T-helper 2 cell treated with Interferon-gamma antibody and Interleukin-4, amounts not matched to agents 100 ng/mL and 5 ng/mL, for 36 hours (primary cell): ENCODE measurements around the gene ATP1A3. TPM values are rescaled to one million over a fixed set of nuclear protein-coding genes. Genes with fewer than 3 reads are reported as not detected.

ENCODE experiments used
- intact Hi-C: fragments of 100-400 bp; cut with micrococcal nuclease; formaldehyde crosslinking; loops from one replicate; pipeline ENCODE4 v1.15.1; 2023
- total RNA-seq: library from RNA; stranded (reverse); gene quantifications from 2 replicates; pipeline ENCODE4 v1.2.3, GENCODE V29; 2022

ATP1A3 gene
- total RNA-seq, 1 donor from 2014 or later = 2.3 TPM

- intact Hi-C loops = no loop called here
Observed at GRCh38 chr19:41987141-41987860, 6.7 kb downstream of the ATP1A3 start.

- intact Hi-C loops = no loop called here
Observed at GRCh38 chr19:41984961-41985360, 9.1 kb downstream of the ATP1A3 start.

- intact Hi-C loops = no loop called here
Observed at GRCh38 chr19:41981724-41982123, 12.3 kb downstream of the ATP1A3 start.

GRCh38 chr19:41978470-41978869 is 15.6 kb downstream of the ATP1A3 start:
- intact Hi-C loops = no loop called here

GRCh38 chr19:41977916-41978315 is 16.1 kb downstream of the ATP1A3 start:
- intact Hi-C loops = no loop called here

- intact Hi-C loops = no loop called here
Observed at GRCh38 chr19:41974652-41975051, 19.4 kb downstream of the ATP1A3 start.

GRCh38 chr19:41971363-41971762 is 22.7 kb downstream of the ATP1A3 start:
- intact Hi-C loops = no loop called here

- intact Hi-C loops = no loop called here
Observed at GRCh38 chr19:41969772-41970458, 24.1 kb downstream of the ATP1A3 start.

- intact Hi-C loops = no loop called here
Observed at GRCh38 chr19:41968751-41969595, 25.1 kb downstream of the ATP1A3 start.

GRCh38 chr19:41967054-41967783 is 26.8 kb downstream of the ATP1A3 start:
- intact Hi-C loops = no loop called here

GRCh38 chr19:41965106-41965505 is 28.9 kb downstream of the ATP1A3 start:
- intact Hi-C loops = no loop called here

- intact Hi-C loops = no loop called here
Observed at GRCh38 chr19:41960973-41961372, 33.1 kb downstream of the ATP1A3 start.

GRCh38 chr19:41959056-41960053 is 34.7 kb downstream of the ATP1A3 start, which contains the start of gene RABAC1:
RABAC1 (minus strand) TSS chr19:41959321; CDS start chr19:41959292, 29 bp downstream.
- intact Hi-C loops = loop anchor here (1.0 to 2.0 kb wide), 3 partner anchors 35 to 100 kb away; partner anchors contain the start of gene ATP1A3

- intact Hi-C loops = loop anchor here (1.0 to 2.0 kb wide), 3 partner anchors 36 to 99 kb away; partner anchors contain the start of gene ATP1A3
Observed at GRCh38 chr19:41958367-41959055, 35.5 kb downstream of the ATP1A3 start.

- intact Hi-C loops = loop anchor here (2.0 kb wide), 2 partner anchors 37 to 73 kb away; partner anchors contain the start of gene ATP1A3
Observed at GRCh38 chr19:41957838-41958366, 36.1 kb downstream of the ATP1A3 start.

GRCh38 chr19:41957161-41957837 is 36.7 kb downstream of the ATP1A3 start:
- intact Hi-C loops = no loop called here

GRCh38 chr19:41956621-41957020 is 37.4 kb downstream of the ATP1A3 start:
- intact Hi-C loops = no loop called here

- intact Hi-C loops = no loop called here
Observed at GRCh38 chr19:41955521-41955920, 38.5 kb downstream of the ATP1A3 start.
